ENCODE data around the gene MBNL3.

Gene MBNL3, protein sequence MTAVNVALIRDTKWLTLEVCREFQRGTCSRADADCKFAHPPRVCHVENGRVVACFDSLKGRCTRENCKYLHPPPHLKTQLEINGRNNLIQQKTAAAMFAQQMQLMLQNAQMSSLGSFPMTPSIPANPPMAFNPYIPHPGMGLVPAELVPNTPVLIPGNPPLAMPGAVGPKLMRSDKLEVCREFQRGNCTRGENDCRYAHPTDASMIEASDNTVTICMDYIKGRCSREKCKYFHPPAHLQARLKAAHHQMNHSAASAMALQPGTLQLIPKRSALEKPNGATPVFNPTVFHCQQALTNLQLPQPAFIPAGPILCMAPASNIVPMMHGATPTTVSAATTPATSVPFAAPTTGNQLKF

DNA sequence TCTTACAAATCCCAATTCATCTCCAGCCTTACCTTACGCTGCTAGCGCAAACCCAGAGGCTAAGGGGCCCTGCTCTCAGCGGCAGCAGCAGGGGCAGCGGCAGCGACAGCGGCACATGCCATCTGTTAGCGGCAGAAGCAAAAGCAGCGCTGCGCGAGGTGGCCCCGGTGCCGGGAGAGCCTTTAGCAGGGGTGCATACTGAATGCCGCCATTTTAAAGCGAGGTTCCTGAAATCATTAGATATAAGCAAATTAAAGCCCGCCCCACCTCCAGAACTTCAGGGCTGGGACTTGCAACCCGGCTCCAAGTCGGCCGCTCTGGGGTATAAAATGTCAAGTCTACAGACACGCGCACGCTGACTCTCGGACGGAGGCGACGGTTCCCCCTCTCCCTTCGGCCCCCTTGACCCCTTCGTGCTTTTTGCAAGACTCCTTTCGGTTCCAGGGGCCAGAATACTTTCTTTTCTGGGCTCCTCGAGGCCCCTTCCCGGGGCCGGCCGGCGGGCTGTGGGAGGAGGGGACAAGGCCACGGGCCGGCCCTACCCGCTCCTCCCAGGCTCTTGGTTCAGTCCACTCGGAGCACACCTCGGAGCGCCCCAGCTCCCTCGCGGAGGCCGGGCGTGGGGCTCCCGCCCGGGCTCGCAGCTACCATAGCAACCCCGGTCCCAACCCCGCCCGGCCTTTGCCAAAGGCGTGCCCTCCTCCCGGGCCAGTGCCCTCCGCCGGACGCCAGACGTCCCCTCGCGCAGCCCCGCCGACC, at the start of gene MBNL3:
MBNL3 (minus strand) TSS at position 220 of the 759 bp plus-strand sequence. CDS start 49,427 bp downstream, outside the sequence.
- peak; percentile 68 for DNase-seq (ENCODE audit: low spot score)

DNA sequence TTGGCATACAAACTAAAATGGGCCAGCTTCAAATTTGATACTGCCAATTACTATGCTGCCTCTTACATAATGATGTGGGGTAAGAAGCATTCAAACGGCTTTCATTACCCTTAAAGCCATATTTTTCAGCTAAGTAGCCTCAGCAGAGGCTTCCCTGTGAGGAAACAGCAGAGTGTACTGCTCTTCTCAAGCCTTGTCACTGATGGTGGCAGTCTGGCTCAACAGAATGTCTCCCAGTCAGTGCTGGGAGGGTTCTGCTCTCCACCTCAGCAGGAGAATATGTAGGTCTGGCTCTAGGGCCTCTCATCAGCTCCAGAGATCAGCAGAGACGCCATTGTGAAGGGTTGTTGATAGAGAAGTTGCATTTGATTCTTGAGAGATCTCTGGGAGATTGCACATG, 44.6 kb upstream of the MBNL3 start:
- no peak for DNase-seq (ENCODE audit: low spot score)

DNA sequence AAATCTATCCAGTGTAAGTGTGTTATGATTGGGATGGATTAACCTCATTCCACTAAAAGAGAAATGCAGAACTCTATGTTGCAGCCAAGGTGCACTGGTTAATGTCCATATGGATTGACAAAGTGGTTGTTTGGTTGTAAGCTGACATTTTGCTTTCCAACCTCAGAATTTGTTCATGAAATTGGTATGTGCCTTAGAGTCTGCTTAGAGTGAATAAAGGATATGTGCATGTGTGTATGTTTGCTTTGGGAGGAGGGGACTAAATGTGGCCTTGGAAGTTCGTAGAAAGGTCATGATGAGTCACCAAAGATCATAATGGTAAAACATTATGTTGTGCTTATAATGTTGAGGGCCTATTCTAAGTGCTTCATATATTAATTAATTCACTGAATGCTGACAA, 44.1 kb upstream of the MBNL3 start:
- no peak for DNase-seq (ENCODE audit: low spot score)

DNA sequence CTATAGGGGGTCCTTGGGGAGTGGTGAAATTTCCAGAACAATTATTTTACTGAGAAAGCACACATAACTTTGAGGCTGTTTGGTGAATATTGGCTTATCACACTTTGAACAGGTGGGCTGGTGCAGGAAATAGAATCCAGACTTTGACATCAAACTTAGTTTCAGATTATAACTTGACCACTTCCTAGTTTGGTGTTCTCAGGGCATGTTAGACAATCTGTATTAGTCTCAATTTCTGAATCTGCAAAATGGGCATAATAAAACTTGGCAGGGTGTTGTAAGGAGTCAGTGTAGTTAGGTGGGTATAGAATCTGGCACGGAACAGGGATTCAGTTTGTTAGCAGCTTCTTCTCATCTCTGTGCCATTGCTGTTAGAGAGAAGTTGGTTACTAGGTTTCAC, 43.3 kb upstream of the MBNL3 start:
- no peak for DNase-seq (ENCODE audit: low spot score)

DNA sequence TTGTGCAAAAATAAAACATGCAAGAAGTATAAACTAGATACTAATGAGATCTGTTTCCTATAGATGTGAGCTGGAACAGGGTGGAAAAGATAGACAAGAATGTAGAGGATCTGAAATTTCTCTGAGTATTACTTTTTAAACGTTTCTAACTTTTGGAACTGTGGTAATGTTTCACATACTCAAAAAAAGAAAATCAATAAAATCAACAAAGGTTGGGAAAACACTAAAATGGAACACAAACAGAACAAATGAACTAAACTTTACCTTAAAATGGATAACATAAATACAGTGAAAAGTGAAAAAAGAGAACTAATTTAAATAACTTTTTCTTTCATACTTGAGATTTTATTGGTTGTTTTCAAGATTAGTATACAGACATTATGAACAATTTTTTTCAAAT, 32.0 kb upstream of the MBNL3 start:
- DNase-seq (ENCODE audit: low spot score): no peak

DNA sequence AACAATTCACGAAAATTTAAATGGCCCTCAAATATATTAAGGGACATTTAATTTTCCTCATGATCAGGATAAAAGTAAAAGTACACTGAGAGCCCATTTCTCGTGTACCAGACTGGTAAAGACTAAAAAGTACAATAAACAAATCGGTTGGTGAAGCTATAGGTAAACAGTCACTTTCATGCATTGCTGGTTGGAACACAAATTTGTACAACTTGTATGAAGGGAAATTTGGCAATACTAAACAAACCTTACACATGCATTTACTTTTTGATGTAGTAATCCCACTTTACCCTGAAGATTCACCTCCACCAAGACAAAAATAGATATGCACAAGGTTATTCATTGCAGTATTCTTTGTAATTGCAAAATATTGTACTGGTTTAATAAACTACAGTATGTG, 31.4 kb upstream of the MBNL3 start:
- DNase-seq (ENCODE audit: low spot score): no peak

DNA sequence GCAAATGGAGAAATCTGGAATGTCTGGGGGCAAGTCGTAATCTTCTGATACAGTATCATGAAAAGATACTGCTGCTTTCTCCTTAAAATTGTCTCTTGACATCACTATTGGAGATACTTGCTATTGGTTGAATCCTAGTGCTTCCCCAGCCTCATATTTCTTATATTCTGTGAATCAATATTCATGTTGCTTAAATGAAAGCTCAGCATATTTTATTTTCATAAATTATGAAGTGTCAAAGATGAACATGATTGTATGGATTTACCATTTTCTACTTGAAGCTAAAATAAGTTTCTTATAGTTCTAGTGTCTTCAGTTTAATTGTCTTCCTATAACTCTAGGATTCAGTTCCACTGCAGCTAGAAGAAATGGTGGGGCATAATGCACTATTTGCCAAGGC, 29.6 kb upstream of the MBNL3 start:
- DNase-seq (ENCODE audit: low spot score): no peak

DNA sequence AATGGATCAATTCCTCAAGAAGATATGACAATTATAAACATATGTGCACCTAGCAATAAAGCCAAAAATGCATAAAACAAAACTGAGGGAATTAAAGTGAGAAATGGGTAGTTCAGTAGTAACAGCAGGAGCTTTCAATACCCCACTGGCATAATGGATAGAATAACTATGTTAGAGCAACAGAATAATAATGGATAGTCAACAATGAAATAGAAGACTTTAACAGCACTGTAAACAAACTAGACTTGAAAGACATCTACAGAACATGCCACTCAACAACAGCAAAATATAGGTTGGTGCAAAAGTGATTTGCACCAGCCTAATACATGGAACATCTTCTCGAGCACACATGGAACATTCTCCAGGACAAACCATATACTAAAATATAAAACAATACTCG, 20.0 kb upstream of the MBNL3 start:
- DNase-seq (ENCODE audit: low spot score): no peak

DNA sequence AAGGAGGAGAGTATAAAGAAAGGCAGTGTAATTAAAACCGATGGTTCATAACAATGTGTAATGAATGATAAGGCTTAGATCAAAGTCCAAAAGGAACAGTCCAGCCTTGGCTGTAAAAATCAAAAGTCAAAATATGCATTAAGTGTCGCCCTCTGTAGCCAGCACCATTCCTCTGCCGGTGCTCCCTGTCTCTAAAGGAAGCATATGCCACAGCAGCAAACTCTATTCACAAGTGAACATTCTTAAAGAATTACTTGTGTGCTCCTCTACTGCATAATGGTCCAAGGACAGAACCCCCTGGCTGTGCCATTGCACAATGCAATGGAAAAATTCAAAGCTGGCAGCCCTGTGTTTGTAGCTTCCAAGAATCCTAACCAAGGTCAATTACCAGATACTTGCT, 16.3 kb upstream of the MBNL3 start:
- DNase-seq (ENCODE audit: low spot score): no peak

DNA sequence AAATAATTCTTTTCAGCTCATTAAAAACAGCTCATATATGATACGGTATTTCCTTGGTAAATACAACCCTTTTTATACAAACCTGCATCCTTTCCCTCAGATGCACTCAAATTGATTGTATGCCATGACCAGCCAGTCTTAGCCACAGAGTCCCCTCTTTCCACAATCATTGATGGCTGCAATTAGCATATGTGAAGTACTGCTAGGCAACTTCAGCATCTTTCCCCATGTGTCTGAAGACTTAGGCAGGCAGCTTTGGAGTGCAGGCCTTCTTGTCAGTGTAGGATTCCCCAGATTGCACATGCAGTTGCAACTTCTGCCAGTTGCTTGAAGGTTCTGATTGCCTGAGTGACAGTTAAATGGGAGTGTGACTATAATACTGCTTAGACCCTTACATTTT, 15.6 kb upstream of the MBNL3 start:
- no peak for DNase-seq (ENCODE audit: low spot score)

DNA sequence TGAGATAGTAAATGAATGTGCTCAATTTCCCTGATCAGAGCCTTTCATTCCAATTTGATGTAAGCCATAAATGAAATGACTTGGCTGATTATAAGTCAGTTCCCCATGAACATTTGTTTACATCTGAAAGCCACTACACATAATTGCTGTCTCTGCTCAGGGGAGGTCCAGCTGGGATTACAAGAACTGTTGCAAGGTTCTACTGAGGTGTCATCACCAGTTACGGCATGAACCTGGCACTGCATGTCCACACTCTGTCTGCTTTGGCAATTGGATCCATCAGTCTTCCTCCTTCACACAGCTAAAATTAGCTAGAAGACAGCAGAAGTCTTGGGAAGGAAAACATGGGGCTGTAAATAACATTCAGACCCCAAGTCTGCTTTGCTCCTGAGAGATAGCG, 12.8 kb upstream of the MBNL3 start:
- DNase-seq (ENCODE audit: low spot score): no peak

DNA sequence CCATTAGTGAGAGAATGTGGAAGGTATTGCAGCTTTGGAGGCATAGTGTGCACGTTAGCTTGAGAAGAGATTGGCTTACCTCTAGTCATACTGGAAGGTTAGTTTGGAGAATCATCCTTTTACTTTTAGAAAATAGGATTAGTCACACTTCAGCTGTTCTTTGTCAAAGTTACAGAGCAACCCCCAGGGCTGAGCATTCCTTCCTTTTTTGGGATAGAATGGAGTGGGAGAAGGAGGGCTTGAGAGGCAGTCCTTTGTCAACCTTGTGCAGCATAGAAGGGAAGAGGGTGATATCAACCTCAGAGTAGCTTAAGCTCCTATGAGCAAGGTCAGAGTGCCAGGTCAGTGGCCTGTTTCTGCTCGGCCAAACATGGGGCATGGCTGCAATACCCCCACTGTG, 8.6 kb upstream of the MBNL3 start:
- DNase-seq (ENCODE audit: low spot score): no peak

DNA sequence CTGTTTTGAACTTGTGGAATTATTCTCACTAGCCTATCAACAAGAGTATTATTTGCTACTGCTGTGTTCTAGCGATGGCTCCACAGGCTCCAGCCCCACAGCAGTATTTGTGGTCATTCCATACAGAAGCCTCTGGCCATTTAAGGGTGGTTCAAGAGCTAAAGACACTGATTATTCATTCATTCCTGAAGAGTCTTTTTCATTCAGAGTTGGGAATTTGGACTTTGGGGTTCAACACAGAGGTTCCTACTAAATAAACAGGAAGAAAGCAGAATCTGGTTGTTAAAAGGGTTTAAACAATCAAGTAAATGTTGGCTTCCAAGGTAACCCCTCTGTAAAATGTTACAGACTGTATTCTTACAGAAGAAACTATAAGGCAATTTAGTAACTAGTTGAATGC, 4.3 kb upstream of the MBNL3 start:
- no peak for DNase-seq (ENCODE audit: low spot score)

DNA sequence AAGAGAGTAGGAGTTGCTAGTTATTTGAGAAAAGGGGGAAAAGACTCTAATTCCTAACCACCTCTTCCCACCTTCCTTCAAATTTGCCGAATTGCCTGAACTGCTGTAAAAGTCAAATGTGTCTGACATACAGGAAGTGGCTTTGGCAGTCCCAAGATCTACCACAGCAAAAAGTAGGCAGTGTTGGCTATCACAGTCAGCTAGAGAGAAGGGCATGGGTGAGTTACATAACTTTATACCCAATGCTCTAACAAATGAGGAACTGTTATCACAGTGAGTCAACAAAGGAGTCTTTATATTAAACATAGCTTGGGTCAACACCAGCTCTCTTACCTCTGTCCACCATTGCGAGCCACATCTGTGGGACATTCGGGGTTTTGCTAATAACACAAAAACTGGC, 2.4 kb upstream of the MBNL3 start:
- peak; percentile 46 for DNase-seq (ENCODE audit: low spot score)

DNA sequence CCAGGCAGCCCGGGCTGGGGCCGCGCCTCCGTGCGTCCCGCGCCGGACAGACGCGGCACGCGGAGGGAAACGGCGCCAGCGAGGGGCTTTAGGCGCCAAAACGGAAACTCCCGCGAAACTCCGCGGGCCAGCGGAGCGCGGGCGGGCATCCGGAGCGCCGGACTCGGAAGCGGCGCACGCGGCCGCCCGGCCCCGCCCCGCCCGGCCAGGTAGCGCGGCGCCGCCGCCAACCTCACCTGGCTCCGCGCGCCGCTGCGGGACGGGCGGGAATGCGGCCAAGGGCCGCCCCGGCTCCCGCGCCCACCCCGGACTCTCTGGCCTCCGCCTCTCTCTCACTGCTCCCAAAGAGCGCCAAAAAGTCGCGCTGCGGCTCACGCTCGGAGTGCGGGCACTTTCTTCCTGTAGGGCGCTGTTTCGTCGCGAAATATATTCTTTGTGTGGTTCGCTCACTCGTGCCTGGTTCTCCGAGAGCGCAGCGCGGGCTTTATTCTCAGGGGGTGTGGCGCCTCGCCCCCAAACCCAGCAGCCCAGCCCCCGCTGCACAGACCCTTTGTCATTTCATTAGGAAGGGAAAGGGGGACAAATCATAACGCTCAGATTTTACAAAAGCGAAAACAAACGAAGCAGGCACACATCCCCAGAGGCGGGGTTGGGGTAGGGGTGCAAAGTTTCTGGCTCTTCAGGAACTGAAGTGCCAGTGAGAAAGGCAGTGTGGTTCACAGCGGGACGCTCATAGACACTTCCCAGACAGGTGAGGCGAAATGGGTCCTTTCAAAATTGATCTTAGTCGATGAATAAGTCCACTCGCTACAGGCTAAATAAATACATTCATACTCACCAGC, 961 bp upstream of the MBNL3 start:
- DNase-seq (ENCODE audit: low spot score): peak; percentile 47

DNA sequence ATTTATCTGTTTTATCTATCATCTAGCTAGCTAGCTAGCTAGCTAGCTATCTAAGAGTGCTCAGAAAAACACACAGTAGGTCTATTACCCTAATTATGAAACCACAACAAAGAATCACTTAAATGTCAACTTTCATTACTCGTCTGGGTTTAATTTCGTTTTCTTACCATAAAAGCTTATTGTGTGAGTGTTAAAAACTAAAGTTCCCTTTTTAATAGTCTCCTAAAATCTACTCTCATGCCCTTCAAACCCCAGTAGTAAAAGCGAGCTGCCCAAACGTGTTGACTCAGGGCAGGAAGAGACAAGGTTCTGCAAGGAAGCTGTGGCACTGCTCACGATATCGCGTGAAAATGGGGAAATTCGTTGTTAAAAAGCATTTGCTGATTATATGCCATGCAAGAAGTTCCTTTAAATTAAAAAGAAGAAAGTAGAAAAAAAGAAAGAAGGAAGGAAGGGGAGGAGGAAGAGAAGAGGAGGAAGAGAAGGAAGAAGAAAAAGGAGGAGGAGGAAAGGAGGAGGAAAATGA, 595 bp downstream of the MBNL3 start:
- DNase-seq (ENCODE audit: low spot score): peak; percentile 47

DNA sequence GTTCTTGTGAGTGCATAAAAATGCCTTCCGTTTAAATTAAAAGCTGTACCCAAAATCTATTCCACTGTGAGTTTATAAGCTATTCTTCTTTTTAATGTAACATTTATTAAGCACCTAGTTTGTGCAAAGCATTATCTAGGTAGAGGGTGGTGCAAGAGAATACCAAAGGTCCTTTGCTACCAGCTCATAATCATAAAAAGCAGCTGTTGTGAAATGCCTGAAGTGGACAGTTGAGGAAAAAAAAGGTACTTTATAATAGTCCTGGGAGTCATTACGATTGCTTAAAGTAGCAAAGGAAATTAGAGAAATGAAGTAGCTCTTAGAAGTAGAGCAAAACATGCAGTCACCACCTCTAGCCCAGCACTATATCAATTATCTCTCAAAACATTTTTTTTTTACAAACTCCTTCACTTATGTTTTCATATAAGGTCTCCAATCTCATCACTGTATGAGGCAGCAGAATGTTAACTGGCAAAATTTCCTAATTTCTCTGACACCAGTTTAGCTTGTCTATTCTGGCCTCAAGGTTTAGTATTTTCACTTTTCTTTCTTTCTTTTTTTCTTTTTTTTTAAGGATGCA, 2.1 kb downstream of the MBNL3 start:
- no peak for DNase-seq (ENCODE audit: low spot score)

DNA sequence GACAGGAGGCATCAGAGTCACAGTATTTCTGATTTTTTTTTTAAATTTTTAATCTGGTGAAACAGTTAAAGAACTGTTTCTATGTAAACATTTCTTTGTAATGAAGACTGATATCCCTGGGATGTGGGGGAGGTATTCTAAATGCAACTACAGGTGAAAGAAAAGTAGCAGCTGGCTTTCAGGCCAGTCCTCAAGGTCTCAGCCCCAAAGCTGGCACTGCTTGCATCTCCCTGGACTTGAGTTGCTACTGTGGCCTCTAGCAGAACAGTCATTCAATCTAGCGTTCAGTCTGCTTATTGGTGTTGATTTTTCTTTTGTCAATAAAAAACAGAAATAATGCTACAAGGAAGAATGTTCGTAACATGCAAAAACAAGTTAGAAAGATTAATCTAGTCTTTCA, 4.9 kb downstream of the MBNL3 start:
- DNase-seq (ENCODE audit: low spot score): no peak

DNA sequence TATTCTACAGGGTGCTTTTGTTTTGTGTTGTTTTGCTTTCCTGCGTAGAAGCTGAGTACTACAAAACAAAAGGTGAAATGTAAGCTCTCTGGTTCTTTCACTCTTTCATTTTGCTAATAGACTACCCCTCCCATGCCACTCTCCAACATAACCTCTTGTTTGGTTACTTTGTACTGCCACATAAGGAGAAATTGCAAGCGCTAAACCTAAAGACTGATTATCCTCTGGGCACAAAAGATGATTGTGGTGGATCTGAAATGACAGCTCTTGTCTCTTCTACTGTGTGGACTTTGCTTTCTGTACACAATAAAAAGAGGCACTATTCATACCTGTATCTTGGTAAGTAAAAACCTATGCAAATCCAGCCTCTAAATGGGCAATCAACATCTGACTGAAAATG, 5.3 kb downstream of the MBNL3 start:
- no peak for DNase-seq (ENCODE audit: low spot score)

DNA sequence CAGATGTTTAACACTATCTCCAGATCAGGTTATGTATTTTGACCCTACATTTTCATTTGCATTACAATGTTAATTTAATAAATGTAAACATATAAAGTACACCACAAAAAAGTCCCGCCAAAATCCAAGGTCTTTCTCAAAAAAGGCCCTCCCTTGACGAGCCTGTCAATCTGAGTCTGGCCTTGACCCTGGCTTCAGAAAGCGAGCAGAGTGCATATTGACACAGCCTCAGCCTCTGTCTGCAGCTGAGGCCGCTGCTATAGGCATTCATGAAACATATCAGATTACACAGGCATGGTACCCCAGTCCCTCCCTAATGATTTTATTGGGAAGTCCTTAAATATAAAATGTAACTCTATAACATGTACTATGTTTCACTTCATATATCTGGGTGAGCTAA, 6.2 kb downstream of the MBNL3 start:
- DNase-seq (ENCODE audit: low spot score): no peak

DNA sequence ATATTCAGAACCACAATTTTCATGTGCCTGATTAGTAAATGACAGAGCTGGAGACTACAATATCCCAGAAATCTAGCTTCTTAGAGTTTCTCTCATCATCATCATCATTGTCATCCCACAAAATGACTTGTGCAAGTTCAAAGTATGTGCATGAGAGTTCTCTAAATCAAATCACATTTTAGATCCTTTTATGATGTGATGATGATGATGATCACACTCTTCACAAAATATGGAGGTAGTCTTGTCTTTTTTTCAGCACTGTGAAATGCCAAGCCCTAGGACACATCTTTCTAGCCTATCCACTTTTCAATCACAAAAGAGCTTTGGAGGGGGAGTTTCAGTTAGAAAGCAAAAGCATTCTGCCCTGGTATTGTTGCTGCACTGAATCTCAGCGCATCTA, 7.4 kb downstream of the MBNL3 start:
- DNase-seq (ENCODE audit: low spot score): no peak

DNA sequence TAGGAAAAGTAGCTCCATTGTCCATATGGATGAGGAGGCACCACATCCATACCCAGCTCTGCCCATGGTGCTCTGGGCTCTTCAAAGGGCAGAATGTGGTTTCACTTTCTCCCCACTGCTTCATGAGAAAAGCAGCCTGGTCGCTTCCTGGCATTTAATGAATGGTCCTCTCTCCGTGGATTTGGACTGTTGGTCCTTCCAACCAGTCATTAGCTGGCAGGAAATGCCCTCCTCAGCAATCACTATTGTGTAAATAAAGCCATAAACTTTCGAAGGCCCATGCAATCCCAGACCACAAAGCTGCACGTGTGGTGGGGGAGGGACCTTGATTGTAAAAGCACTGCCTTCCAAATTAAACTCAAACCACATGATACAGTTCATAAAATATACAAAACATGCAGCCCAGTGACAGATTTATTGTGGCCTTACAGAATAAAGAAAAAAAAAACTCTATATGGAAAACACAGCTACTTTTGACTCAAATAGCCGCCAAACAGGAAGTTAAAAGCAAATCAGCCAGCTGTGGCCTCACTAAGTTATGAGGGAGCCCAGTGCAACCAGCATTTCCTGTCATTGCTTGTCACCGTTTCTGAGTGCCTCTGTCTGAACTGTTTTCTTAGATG, 8.1 kb downstream of the MBNL3 start:
- DNase-seq (ENCODE audit: low spot score): peak; percentile 49

All from CD4-positive, alpha-beta T cell treated with Interleukin-2 at 100 ng/mL for 4 hours (primary cell).